Measurements from ENCODE around the gene PRICKLE2.

DNA sequence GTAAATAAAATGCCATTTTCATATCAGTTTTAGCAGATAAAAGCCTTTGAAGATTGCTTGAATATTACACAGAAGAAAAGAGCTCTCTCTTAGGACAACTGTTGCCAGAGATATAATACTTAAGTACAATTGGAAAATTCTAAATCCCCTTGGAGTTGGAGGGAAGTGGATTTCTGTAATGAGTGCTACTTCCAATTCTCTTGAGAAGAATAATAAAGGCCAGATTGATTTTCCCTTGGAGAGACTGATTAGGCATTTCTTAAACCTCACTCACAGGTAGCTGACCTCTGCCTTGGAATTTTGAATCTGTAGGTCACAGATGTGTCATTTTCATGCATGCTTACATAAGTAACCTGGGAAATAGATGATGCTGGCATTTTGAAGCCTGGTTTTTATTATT, 172.1 kb downstream of the PRICKLE2 start:
- TF ChIP-seq, protein P1, sequence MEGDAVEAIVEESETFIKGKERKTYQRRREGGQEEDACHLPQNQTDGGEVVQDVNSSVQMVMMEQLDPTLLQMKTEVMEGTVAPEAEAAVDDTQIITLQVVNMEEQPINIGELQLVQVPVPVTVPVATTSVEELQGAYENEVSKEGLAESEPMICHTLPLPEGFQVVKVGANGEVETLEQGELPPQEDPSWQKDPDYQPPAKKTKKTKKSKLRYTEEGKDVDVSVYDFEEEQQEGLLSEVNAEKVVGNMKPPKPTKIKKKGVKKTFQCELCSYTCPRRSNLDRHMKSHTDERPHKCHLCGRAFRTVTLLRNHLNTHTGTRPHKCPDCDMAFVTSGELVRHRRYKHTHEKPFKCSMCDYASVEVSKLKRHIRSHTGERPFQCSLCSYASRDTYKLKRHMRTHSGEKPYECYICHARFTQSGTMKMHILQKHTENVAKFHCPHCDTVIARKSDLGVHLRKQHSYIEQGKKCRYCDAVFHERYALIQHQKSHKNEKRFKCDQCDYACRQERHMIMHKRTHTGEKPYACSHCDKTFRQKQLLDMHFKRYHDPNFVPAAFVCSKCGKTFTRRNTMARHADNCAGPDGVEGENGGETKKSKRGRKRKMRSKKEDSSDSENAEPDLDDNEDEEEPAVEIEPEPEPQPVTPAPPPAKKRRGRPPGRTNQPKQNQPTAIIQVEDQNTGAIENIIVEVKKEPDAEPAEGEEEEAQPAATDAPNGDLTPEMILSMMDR (IDR thresholded peaks at IDR 0.05): no peak
- TF ChIP-seq POLR2AphosphoS5 (IDR thresholded peaks at IDR 0.05): no peak

All from gastroesophageal sphincter (tissue), 3 donors.